ACHN (cell line): ENCODE results near the gene FRMPD4.

Source experiments
- DNase-seq: peaks from one replicate; pipeline ENCODE4 v3.0.0-alpha.2; 2015
- in situ Hi-C: cut with HindIII; loops from 2 replicates; pipeline ENCODE4 v1.10.0; 2017; ENCODE audit warnings: low sequenced_read_pairs, low pct_ligation_motif_present, low pct_unique_long_range_greater_than_20kb

The FRMPD4 gene

GRCh38 chrX:12197030-12197429 lies 58.8 kb downstream of the FRMPD4 start:
- in situ Hi-C loops, result no loop called here
- DNase-seq, result no peak

DNA sequence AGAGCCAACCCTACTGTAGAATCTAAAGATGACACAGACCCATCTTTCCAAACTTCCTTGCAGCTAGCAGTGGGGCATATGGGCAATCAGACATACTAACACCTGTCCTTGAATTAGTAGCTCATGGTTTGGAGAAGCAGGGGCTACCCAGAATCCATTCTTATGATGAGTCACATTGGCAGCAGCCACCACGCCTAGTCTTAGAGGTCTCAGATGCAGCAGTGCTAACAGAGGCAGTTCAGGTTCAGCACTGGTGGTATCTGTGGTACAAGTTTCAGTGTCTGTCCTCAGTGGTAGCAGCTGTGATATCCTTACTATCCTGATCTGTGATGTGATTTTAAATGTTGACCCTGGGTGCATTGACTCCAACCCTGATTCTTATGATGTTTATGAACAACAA lies 68.1 kb downstream of the FRMPD4 start:
- in situ Hi-C loops, result no loop called here

GRCh38 chrX:12210196-12210815 lies 72.0 kb downstream of the FRMPD4 start:
- DNase-seq, result peak; percentile 46
- in situ Hi-C loops, result no loop called here

More for the DNA sequence above, 68.1 kb downstream of the FRMPD4 start:
- no peak for DNase-seq

- peak; percentile 18 for DNase-seq
- in situ Hi-C loops, result no loop called here
Observed at GRCh38 chrX:12210971-12211370, 72.7 kb downstream of the FRMPD4 start.

DNA sequence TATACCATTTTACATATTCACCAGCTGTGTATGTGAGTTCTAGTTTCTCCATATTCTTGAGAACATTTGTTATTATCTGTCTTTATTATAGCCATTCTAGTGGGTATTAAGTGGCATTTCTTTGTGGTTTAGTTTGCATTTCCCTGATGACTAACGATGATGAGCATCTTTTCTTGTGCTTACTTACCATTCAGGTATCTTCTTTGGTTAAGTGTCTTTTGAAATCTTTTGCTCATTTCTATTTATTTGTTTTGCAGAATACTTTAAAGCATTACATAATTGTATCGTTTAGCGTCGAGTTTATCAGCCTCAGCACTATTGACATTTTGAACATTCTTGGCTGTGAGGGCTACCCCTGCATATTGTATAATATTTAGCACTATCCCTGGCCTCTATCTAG lies 85.4 kb downstream of the FRMPD4 start:
- DNase-seq, result no peak
- in situ Hi-C loops, result no loop called here

GRCh38 chrX:12225107-12225506 lies 86.8 kb downstream of the FRMPD4 start:
- in situ Hi-C loops, result no loop called here
- no peak for DNase-seq

GRCh38 chrX:12227412-12228041 lies 89.3 kb downstream of the FRMPD4 start:
- DNase-seq, result no peak
- in situ Hi-C loops, result no loop called here

GRCh38 chrX:12228862-12229261 lies 90.6 kb downstream of the FRMPD4 start:
- in situ Hi-C loops, result no loop called here
- DNase-seq, result no peak

- no peak for DNase-seq
- in situ Hi-C loops, result no loop called here
Observed at GRCh38 chrX:12229986-12230385, 91.7 kb downstream of the FRMPD4 start.

GRCh38 chrX:12234534-12235329 lies 96.5 kb downstream of the FRMPD4 start:
- in situ Hi-C loops, result no loop called here
- DNase-seq, result no peak

DNA sequence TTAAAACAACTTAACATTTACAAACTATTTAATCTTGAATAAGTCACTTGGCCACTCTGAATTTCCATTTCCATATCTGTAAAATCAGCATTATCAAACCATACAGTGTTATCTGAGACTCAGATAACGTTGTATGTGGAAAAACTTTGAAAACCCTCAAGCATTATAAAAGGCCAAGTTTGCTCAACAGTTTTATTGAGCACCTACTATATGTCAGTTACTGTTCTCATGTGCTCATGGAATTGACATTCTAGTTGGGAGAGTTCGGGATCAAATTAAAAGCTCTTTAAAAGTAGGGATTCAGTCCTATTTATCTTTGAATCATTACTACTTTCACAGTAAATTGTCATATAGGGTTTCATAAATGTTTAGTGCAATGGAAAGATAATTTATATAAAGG lies 97.9 kb downstream of the FRMPD4 start:
- in situ Hi-C loops, result no loop called here

DNA sequence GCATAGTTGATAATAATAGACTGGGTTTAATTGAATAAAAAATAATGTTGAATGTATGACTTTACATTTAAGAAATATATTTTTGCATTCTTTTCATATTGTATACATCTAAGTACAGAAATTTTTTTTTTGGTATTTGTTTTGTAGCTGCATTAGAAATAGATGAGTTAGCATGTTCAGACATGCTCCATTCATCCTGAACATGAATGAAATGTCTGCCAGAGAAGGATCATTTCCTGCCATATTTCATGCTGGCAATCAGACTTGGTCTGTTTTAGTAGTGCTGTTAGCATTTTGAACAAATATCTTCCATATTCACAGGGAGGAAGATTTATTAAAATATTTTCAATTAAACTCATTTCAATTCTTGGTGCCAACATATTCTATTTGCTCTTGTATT lies 98.9 kb downstream of the FRMPD4 start:
- DNase-seq, result no peak
- in situ Hi-C loops, result no loop called here

More for the DNA sequence above, 97.9 kb downstream of the FRMPD4 start:
- DNase-seq, result no peak

DNA sequence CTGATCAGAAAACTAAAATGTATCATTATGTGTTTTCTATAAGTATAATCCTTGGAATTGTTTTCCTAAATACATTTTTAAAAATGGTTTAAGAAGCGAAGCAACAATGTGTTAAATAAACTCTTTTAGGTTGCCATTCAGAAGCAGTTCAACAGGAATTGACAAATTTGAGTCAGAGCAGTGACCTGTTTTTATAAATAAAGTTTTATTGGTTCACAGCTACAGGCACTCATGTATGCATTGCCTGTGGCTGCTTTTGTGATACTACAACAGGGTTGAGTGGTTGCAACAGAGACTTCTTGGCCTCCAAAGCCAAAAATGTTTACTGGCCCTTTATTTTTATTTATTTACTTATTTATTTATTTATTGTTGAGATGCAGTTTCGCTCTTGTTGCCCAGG lies 99.5 kb downstream of the FRMPD4 start:
- in situ Hi-C loops, result no loop called here
- DNase-seq, result no peak

DNA sequence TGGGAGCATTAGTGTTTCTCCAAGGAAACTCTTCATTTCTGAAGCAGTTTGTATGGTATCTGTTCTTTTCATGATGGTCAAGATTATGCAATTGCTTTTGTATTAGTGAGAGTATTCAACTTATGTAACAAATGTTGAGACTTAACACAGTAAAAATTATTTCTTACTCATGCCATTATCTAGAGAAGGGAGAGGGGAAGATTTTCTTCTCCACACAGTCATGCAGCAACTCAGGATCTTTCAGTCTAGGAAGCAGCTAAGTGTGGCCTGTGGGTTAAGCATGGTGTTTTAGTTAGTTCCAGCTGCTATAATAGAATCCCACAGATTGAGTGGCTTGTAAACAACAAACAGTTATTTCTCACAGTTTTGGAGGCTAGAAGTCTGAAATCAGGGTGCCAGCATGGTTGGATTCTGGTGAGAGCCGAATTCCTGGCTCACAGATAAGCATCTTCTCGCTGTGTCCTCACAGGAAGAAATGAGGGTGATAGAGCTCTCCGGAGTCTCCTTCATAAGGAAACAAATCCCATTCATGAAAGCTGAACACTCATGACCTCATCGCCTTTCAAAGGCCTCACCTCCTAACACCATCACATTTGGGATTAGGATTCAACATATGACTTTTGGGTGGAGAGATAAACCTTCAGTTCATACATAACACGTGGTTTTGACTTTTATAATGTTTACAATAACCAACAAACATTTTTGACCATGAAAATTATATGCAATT lies 101.2 kb downstream of the FRMPD4 start:
- in situ Hi-C loops, result no loop called here
- no peak for DNase-seq

GRCh38 chrX:12240491-12240890 lies 102.2 kb downstream of the FRMPD4 start:
- in situ Hi-C loops, result no loop called here

DNA sequence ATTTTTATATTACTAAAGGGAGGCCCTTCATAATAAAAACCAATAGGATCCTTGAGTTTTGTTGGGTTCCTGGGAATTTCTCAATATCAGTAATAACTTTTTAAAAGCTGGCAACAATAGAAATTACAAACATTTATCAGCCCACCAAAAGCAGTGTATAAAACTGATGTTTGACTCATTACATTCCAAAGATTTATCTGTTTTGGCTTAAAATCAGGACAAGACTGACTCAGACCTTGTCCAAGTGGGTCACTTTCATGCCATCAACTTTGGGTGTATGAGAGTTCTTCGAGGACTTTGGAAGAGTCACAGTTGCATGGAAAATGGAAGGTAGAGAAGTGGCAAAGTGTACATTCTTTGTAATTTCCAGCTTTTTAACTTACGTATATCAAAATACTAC lies 102.8 kb downstream of the FRMPD4 start:
- in situ Hi-C loops, result no loop called here
- DNase-seq, result no peak

More at GRCh38 chrX:12240491-12240890, 102.2 kb downstream of the FRMPD4 start:
- no peak for DNase-seq

DNA sequence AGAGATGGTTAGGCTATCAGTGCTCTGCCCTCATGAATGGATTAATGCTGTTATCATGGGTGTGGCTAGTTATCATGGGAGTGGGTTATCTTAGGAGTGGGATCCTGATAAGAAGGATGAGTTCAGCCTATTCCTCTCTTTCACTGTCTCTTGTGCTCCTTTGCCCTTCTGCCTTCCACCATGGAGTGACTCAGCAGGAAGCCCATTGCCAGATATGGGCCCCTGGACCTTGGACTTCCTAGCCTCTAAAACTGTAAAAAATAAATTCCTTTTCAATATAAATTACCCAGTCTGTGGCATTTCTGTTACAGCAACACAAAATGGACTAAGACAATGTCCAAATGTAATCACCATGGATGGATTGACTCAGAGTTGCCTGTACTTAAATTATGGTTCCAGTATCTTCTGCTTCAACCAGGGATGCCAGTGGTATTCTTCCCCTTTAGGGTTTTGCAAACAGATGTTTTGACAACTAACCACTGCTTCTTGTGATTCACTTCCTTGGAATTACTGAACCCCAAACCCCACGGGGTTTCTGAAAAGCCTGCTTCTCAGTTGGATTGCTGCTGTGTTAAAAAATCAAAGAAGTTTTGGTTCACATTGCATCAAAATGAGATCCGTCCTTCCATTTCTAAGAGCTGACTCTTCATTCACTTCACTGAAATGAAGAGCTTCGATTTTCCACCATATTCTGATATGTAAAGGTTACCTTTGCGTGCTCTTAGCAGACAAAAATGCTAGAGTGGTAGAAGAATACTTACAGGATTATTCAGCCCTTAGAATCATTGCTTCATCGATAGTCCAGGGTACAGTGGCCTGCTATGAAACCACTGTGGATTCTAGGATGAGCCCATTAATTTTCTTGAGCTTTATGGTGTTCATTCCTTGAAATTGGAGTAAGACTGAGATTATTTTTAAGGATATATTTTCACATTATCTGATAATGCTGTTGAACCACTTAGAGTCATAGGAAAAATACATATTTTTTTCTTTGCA lies 107.7 kb downstream of the FRMPD4 start:
- in situ Hi-C loops, result no loop called here
- no peak for DNase-seq

- no peak for DNase-seq
- in situ Hi-C loops, result no loop called here
Observed at GRCh38 chrX:12249997-12250396, 111.7 kb downstream of the FRMPD4 start.
